ENCODE data around the gene GRB10.

Gene GRB10

DNA sequence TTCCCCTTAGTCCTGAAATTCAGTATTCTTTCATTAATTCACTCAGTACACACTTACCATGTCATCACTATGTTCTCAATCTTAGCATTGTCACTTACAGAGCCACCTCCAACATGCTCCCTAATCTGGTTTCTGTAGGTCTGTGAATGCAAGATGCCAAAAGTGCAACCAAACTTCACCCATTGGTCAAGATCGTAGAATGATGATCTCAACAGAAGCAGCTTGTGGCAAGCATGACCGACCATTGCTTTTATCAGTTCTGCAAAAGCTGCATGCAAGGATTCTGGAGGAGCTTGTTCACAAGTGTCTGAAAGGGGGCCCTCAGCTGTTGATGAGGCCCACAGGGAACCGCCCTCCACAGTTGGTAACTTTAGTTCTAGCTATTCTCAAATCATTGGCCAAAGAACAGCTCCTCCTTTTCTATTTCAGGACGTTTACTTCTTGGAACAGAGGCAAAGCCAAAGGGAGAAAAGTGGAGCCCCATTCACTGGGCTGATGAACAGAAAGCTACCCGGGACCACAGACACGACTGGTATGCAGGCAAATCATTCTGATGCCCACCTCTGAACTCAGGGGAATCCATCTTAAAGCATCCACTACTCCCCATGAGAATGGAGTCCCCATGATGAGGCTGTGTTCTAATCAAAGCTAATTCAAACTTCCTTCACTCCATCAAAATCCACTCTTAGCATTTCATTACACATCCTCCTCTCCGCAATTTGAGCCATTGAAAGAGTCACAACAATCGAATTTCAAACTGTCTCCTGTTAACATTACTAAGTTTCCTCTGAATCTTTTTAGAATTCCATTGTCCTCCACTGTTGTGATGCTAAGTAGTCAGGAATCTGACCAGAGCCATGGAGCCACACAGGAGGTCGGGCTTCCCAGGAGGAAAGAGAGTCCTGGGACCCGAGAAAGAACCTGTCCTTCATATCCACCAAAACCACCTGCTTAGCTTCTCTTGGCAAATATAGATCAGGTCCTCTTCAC lies 13.9 kb downstream of the GRB10 start:
- H3K36me3 ChIP-seq = no peaks in the 10 kb centered on the region
- no peaks in the 10 kb centered on the region for H3K4me1 ChIP-seq
- H3K4me3 ChIP-seq (ENCODE audit: low read depth, low read length) = no peak overlapping the region
- no peaks in the 10 kb centered on the region for H3K27me3 ChIP-seq
- TF ChIP-seq, protein P1, sequence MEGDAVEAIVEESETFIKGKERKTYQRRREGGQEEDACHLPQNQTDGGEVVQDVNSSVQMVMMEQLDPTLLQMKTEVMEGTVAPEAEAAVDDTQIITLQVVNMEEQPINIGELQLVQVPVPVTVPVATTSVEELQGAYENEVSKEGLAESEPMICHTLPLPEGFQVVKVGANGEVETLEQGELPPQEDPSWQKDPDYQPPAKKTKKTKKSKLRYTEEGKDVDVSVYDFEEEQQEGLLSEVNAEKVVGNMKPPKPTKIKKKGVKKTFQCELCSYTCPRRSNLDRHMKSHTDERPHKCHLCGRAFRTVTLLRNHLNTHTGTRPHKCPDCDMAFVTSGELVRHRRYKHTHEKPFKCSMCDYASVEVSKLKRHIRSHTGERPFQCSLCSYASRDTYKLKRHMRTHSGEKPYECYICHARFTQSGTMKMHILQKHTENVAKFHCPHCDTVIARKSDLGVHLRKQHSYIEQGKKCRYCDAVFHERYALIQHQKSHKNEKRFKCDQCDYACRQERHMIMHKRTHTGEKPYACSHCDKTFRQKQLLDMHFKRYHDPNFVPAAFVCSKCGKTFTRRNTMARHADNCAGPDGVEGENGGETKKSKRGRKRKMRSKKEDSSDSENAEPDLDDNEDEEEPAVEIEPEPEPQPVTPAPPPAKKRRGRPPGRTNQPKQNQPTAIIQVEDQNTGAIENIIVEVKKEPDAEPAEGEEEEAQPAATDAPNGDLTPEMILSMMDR (IDR thresholded peaks at IDR 0.05; ENCODE audit: low read depth, low read length) = no peak
- no peaks in the 10 kb centered on the region for H3K9me3 ChIP-seq
- DNase-seq = no peak

DNA sequence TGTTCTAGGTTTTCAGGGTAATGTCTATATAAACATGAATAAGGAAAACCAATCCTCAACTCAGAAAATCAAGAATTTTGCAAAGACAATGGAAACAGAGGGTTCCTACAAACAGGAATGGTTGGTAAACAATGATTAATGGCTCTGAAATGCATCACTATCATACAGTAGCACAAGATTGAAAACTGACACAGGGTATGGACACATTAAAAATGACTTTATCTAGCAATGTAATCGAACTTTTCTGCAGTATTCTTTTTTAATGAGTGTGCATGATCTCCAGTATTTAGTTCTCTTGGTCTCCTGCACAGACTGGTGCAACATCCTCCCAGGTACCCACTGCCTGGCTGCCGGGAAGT lies 15.9 kb downstream of the GRB10 start:
- no peaks in the 10 kb centered on the region for H3K9me3 ChIP-seq
- TF ChIP-seq, protein P1 (IDR thresholded peaks at IDR 0.05; ENCODE audit: low read depth, low read length) = no peak
- no peaks in the 10 kb centered on the region for H3K4me1 ChIP-seq
- no peak for DNase-seq
- H3K27me3 ChIP-seq = no peaks in the 10 kb centered on the region
- no peaks in the 10 kb centered on the region for H3K36me3 ChIP-seq
- no peak overlapping the region for H3K4me3 ChIP-seq (ENCODE audit: low read depth, low read length)

DNA sequence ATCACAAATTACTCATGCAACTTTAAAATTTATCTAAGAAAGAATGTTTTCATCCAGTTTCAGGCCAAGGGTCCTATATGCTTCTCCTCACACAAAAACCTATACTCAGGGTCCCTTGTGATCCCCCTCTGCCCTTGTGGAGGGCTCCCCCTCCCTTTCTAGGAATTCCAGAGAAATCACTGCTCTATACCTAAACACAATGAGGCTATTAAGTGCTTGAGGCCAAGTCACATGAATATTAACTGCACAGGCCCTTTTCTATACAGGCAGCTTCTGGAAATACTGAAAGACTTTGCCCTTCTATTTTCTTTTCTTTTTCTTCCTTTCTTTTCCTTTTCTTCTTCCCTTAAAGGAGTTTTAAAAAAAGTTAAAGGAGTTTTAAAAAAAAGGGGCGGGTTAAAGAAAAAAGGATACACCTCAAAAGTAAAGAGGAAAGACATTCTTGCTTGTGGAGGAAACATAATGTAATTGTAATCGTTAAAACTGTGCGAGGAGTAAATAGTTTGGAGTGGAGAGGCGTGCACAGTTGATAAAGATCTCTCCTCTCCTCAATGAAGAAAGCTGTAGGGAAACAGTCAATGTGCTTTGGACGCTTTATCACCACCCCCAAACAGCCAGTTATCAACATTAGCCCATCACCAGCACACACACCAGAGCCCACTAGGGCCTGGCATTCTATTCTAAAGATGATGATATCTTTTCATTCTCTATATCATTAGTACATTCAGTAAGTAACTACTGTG lies 16.4 kb downstream of the GRB10 start:
- no peak for DNase-seq
- Histone ChIP-seq H3K9me3 (no peaks in the 10 kb centered on the region), H3K27me3 (no peaks in the 10 kb centered on the region), H3K4me3 (ENCODE audit: low read depth, low read length) (no peak overlapping the region), H3K36me3 (no peaks in the 10 kb centered on the region), H3K4me1 (no peaks in the 10 kb centered on the region)
- TF ChIP-seq, protein P1 (IDR thresholded peaks at IDR 0.05; ENCODE audit: low read depth, low read length) = no peak

DNA sequence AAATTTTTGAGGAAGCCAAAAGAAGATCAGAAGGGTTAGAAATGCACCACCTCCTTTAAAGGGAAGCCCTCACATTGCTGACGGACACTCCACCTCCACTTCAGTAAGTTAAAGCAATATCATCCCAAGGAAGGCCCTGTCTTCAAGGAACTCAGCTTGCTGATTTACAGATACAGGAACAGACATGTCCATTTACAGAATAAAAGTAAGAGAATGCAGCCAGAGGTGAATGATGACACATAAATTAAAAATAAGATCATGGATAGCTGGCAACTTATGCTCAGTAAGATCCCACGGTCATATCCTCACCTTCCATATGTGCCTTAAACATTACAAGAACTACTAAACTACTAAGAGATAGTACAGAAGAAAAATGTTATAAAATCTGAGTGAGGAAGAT lies 20.4 kb downstream of the GRB10 start:
- H3K36me3 ChIP-seq = no peaks in the 10 kb centered on the region
- no peaks in the 10 kb centered on the region for H3K4me1 ChIP-seq
- peaks cover 6% of the 10 kb centered on the region for H3K27me3 ChIP-seq
- no peak overlapping the region for H3K4me3 ChIP-seq (ENCODE audit: low read depth, low read length)
- no peaks in the 10 kb centered on the region for H3K9me3 ChIP-seq
- TF ChIP-seq, protein P1 (IDR thresholded peaks at IDR 0.05; ENCODE audit: low read depth, low read length) = no peak
- DNase-seq = no peak

DNA sequence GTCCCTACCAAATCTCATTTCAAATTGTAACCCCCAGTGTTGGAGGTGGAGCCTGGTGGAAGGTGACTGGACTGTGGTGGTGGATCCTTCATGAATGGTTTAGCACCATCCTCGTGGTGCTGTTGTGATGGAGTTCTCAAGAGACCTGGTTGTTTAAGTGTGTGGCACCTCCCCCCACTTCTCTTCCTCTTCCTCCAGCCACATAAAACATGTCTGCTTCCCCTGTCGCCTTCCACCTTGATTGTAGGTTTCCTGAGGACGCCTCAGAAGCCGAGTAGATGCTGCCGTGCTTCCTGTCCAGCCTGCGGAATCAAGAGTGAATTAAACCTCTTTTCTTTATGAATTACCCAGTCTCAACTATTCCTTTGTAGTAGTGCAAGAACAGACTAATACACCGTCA lies 21.0 kb downstream of the GRB10 start:
- Histone ChIP-seq H3K9me3 (no peaks in the 10 kb centered on the region), H3K36me3 (no peaks in the 10 kb centered on the region), H3K4me3 (ENCODE audit: low read depth, low read length) (no peak overlapping the region), H3K27me3 (peaks cover 12% of the 10 kb centered on the region), H3K4me1 (no peaks in the 10 kb centered on the region)
- DNase-seq = no peak
- TF ChIP-seq, protein P1 (IDR thresholded peaks at IDR 0.05; ENCODE audit: low read depth, low read length) = no peak

All from BE2C (cell line).